Activated CD4-positive, alpha-beta T cell treated with anti-CD3 and anti-CD28 coated beads, Interleukin-2, amount 50 U/mL, for 16 hours (primary cell): Measurements from ENCODE around the gene COX7C.
"Not testable (repeated sequence)": the region's sequence is repeated elsewhere in the genome, so short reads cannot be mapped to it uniquely, and the experiment has no call there.

Source experiments
- DNase-seq: peaks from one replicate; pipeline ENCODE4 v3.0.0-alpha.2; 2020

The COX7C gene, protein sequence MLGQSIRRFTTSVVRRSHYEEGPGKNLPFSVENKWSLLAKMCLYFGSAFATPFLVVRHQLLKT

DNA sequence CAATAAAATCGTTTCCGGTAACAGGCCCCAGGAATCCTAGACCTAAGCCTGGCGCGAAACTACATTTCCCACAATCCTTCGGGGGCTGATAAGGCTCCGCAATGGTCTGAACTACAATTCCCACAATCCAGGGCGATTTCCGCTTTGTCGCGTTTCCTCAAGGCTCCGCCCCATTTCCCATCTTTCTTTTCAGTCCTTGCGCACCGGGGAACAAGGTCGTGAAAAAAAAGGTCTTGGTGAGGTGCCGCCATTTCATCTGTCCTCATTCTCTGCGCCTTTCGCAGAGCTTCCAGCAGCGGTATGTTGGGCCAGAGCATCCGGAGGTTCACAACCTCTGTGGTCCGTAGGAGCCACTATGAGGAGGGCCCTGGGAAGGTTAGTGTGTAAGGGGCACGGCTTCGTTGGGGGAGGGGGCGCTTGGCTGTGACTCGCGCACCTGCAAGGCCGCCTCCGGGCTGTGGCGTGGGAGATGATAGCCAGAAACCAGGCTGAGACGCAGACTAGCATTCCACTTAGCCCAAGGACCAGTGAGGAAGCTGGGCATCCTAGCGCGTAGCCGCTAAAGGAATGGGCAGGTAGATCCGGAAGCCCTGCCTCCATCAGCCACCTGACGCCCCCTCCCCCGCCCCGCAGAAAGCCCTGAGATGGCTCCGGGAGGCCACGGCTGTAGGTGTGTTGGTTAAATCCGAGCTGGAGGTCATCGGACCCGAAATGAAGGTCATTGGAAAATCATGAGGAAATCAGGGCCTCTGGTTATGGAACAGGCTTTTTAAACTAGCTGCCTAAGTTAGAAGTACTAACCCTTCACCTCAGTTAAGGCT is at the start of gene COX7C:
TSS of gene COX7C (plus strand) at position 186 of the 821 bp plus-strand sequence. CDS start at position 301, 115 bp downstream.
- peak; percentile 96 for DNase-seq

DNA sequence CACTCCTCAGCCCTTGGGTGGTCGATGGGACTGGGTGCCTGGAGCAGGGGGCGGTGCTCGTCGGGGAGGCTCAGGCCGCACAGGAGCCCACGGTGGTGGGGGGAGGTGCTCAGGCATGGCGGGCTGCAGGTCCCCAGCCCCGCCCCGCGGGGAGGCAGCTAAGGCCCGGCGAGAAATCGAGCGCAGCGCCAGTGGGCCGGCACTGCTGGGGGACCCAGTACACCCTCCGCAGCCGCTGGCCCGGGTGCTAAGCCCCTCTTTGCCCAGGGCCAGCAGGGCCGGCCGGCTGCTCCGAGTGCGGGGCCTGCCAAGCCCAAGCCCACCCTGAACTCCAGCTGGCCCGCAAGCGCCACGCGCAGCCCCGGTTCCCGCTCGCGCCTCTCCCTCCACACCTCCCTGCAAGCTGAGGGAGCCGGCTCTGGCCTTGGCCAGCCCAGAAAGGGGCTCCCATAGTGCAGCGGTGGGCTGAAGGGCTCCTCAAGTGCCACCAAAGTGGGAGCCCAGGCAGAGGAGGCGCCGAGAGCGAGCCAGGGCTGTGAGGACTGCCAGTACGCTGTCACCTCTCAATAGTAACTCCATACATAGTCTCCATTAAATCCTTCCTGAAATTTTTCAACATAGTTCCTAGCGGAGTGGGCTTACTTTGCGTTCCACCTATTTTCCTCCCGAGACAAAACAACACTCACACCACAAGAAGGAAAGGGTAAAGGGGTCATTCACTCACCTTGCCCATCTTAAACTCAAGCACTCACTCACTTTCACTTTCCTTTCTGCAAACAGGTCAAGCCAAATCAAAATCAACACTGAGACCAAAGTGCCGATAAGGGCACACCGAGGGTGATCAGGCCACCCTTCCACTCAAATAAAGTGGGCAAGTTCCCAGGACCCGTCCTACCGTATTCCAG is 48.0 kb upstream of the COX7C start:
- DNase-seq = not testable (repeated sequence)

DNA sequence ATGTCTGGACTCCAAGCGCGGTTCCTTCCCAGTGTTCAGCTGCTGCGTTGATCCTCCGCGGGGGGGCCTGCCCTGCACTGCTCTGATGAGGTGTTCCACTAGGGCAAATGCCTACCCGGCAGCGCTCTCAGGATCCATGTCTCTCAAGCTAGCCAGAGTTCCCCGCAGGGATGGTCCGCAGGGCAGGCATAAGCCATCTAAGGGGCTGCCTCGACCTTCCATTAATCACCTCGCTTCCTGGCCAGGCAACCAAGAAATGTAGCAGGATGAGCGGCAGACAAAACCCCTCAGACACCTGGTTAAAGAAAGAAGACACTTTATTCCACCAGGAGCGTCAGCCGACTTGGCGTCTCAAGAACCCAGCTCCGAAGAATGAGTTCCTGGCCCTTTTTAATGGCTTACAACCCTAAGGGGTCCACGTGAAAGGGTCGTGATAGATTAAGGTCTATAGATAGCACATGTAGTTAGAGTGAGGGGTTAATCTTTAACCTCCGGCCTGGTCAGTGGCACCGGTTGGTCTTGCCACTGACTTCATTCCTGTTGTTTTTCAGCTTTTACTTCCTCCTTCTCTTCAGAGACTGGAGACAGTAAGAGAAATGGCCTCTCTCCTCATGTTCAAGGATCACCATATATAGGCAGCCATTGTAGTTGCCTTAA is 47.2 kb upstream of the COX7C start:
- no peak for DNase-seq

DNA sequence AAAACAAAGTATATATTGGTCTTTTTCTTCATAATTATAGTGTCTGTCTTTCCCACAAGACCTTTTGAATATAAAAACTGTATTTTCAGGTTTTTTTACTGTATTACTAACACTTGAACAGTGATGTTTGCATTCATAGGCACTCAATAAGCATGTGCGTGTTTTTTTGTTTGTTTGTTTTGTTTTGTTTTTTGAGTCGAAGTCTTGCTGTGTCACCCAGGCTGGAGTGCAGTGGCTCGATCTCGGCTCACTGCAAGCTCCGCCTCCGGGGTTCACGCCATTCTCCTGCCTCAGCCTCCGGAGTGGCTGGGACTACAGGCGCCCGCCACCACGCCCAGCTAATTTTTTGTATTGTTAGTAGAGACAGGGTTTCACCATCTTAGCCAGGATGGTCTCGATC is 46.6 kb upstream of the COX7C start:
- DNase-seq = not testable (repeated sequence)

DNA sequence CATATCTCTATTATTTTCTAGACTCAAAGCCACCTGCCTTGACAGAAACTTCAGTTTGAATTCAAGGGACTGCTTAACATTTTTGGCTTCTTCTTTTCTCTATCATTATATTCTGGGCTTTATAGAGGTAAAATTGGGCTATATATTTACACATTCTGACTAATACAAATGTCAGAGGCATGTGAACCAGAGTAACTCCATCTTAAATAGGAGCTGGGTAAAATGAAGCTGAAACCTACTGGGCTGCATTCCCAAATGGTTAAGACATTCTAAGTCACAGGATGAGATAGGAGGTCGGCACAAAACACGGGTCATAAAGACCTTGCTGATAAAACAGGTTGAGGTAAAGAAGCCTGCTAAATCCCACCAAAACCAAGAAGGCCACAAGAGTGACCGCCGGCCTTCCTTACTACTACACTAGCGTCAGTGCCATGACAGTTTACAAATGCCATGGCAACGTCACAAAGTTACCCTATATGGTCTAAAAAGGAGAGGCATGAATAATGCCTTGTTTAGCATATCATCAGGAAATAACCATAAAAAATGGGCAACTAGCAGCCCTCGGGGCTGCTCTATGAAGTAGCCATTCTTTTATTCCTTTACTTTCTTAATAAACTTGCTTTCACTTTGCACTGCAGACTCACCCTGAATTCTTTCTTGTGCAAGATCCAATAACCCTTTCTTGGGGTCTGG is 44.8 kb upstream of the COX7C start:
- no peak for DNase-seq

DNA sequence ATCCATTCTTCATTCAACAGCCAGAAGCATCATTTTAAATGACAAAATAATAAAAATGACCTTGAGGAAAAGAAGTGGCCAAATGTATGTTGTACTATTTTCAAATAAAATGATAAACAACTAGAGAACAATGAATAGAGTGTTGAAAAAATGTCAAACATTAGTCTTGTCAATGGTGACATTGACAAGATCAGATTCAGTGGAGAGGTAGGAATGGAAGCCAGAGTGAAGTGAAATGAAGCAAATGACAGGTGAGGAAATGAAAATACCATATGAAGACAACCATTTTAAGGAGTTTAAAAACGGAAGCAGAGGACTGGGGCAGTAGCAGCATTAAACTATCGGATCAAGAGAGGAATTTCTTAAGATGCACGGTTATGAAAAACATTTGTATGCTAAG is 38.2 kb upstream of the COX7C start:
- no peak for DNase-seq

DNA sequence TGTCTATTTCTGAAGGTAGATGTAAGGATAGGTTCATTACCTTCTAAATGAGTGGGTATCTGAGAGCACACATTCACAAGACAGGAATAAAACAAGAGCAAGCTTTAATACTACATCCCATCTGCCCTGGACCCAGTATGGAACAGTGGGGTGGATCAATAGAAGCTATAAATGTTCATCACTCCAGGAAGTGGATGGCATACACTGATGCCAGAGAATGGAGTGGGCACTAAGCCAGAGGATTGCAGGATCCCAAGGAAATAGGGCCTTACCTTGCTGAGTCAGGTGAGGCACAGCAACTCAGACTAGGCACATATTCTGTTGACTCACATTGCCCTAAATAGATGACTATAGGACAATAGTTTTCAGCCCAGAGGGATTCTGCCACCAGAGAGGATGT is 21.3 kb upstream of the COX7C start:
- no peak for DNase-seq

DNA sequence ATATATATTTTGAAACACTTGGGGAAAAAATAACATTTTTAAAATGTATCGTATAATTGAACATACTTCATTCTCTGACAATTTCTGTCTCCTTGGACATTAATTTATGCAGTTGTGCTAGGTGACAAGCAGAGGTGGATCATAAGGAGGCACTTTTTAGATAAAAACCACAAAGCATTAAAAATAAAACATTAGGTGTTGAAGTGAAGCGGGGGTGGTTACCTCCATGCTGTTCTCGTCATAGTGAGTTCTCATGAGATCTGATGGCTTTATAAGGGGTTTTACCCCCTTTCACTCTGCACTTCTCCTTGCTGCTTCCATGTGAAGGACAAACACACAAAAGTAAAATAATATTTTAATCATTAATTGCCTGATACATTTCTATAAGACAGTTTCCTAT is 11.9 kb upstream of the COX7C start:
- no peak for DNase-seq

DNA sequence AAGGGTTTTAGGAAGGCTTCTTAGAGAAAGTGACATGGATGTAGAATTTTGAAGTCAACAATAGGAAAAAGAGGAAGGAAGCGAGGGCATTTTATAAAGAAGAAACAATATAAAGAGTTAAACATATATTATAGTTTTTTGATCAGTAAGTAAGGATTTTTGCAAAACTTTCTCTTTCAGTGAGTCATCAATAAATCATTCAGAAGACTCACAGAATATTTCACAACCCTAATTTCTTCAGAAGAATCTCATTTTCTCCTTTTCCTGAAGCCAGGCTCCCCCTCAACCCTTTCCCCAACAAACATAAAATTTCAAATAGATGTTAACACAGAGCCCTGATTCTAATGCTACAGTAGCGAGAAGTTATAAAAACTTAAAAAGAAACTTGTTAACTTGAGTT is 4.3 kb upstream of the COX7C start:
- DNase-seq = no peak

DNA sequence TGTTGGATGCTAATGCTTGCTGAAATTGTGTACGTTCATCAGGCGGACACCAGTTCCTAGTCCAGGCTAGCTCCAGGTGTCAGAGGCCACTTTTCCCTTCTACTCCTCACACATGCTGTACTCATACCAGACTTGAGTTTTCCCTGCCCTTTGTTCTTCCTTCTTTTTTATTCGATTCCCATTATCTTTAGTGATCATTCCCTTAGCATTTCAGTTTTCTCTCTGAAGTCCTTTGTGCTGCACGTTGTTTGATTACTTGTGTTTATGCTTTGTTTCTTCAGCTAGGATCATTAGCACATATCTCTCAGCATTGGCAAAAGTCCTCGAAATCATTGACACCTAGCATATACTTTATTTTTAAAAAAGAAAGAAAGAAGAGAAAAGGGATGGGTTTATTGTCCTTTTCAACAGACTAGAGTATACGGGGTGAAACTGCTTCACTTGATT is 409 bp upstream of the COX7C start:
- no peak for DNase-seq

DNA sequence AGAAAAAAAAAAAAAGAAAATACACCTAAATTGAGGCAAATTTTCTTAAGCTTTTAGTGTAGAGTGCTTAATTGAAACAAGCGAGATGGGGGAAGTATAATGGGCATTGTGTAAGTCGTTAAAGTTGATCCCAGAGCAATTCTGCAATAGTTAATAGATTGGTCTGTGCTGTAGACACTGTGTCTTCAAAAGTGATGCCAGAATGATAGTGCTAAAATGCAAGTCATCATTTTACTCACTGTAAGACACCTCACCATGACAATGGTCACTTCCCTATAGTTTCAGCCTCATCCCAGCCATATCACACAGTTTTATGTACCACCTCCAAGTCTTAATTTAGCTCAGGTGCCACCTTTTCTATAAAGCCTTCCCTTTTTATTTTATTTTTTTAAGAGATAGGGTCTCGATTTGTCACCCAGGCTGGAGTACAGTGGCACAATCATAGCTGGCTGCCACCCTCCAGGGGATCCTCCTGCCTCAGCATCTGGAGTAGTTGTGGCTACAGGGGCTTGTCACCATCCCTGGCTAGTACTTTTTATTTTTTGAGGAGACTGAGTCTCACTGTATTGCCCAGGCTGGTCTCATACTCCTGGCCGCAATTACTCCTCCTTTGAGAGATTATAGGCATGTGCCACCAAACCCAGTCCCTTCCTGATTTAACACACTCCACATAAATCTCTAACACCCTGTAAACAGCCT is 6.2 kb downstream of the COX7C start:
- DNase-seq = no peak

DNA sequence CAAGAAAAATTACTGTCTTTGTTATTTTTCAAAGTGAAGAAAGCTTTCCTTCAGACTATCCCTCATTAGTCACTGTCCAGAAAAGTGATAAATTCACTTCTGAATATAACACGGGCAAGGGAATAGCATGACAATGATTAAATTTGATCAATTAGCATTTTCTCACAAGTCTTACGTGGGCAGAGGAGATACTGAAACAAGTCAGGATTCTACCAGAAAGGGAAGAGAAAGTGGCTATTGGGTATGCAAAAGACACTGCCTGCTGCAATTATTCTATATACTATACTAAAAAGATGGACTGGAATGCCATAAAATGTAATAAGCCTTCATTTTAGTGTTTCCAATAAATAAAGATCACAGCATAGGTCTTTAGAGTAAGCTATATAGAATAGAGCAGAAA is 7.4 kb downstream of the COX7C start:
- no peak for DNase-seq

DNA sequence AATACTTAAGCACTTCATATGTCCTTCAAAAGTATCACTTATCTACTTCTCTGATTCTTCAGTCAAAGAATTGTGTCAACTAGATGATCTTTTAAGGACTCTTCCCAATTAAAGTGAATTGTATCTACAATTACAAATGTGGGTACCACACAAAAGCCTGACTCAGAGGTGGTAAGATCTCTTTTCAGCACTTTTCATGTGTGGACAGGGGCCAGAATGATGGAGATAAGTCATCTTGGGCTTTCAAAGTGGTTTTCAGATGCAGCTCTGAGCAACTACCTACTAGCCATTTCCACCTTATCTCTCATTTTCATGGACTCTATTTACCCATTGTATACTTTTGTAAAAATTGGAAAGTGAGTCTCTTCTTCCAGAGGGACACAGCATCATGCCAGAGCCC is 8.4 kb downstream of the COX7C start:
- peak; percentile 10 for DNase-seq

DNA sequence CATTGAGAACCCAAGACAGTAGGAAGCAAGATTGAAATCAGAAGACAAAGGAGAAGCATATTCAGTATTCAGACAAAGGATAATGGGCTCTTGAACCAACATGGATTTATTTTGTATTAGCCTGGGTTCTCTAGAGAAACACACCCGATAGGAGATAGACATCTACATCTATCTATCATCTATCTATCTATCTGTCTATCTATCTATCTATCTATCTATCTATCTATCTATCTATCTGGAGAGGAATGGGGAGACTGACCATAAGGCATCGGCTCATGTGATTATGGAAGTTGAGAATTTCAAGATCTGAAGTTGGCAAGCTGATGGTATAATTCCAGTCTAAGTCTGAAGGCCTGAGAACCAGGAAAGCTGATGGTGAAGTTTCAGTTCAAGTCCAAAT is 13.4 kb downstream of the COX7C start:
- DNase-seq = no peak

DNA sequence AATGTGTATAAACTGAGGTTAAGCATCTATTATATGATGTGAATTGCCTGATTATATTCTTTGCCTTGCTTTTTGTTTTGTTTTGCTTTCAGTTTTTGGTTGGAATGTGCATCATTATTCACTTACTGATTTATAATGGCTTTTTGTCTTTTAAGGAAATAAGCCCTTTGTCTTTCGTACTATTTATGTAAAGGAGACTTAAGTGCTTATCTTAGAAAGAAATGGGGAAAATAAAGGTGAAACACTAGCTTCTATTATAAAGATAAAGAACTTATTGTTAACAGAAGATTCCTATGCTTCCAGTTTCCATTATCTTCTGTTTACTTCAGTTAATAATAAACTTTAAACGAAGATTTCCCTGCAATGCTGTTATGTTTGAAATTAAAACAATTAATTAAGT is 23.3 kb downstream of the COX7C start:
- no peak for DNase-seq

DNA sequence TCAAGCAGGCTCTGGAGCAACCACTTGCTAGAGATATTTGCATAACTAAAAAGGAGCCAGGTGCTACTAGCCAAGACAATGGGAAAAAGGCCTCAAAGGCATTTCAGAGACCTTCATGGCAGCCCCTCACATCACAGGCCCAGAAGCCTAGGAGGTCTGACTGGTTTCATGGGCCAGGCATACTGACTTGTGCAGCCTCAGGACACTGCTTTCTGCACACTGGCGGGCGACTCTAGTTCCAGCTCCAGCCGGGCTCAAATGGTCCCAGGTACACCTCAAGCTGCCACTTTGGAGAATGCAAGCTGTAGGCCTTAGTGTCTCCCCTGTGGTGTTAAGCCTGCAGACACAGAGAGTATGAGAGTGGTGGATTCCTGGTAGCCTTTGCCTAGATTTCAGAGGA is 27.1 kb downstream of the COX7C start:
- DNase-seq = no peak

DNA sequence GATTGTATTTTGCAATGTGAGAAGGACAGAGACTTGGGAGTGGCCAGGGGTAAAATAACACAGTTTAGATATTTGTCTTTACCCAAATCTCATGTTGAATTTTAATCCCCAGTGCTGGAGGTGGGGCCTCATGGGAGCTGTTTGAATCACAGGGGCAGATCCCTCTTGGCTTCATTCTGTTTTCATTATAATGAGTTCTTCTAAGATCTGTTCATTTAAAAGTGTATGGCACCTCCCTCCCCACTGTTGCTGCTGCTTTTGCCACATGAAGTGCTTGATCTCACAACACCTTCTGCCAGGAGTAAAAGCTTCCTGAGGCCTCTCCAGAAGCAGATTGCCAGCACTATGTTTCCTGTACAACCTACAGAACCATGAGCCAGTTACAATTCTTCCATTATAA is 28.1 kb downstream of the COX7C start:
- DNase-seq = no peak

DNA sequence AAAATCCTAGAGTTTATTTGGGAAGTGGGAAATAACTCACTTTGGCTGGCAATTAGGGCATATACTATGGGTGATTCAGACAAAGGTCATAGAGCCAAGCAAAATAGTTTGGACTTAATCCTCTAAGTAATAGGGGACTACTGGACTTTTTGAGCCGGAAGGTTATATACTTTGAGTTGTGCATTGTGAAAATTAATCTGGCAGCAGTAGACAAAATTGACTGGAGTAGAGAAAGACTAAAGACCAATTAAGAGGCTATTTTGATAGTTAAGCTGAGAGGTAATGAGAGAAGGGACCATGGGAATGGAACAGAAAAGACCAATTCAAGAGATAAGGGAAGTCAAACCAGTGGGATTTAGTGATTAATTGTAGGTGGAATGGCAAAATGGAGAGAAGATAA is 28.9 kb downstream of the COX7C start:
- no peak for DNase-seq

DNA sequence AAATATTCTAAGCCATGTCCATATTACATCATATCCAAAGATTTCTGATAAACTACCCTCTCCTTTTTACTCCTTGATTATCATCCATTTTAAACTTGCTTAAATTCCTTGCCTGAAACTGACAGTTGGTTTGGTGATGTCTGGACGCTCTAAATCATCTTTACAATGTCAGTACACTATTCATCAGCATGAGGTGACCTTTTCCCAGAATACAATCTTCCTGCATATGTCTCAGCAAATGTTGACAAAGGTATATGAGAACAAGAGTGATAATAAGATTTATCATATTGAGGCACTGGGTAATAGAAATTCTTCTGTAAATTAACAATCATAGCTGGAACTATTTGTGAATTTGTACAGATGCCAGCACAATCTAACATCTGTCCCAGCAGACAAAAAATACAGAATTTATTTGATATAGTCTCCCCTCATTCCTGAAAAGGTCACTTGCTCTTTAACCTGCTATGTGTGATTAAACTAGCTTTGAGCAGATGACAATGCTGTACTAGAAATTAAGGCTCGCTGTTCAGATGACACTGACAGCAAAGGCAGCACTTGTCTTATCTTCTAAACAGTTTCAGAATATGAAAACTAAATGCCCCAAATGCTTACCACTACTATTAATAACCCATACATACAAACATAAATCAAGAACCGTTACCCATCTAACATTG is 32.2 kb downstream of the COX7C start:
- DNase-seq = no peak

DNA sequence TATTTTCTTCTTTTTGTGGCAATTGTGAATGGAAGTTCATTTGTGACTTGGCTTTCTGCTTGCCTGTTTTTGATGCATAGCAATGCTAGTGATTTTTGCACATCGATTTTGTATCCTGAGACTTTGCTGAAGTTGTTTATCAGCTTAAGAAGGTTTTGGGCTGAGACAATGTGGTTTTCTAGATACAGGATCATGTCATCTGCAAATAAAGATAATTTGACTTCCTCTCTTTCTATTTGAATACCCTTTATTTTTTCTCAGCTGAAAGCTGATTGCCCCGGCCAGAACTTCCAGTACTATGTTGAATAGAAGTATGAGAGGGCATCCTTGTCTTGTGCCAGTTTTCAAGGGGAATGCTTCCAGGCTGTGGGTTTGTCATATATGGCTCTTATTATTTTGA is 43.0 kb downstream of the COX7C start:
- not testable (repeated sequence) for DNase-seq

DNA sequence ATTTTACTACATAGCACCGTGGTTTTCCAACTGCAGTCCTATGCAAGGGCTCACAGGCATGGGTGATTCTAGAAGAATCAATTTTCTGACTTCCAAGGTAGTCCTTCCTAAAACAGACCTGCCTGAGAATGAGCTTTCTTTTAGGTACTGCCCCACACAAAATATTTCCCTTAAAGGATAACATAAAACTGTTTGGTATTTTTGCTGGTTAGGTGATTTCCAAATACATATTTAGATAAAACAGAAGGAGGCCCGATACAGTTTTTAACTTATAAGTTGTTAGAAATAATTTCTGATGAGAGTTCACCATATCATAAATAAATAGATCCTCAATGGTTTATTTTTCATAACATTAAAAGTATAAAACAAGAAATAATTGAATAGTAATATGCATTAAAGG is 46.4 kb downstream of the COX7C start:
- DNase-seq = no peak
